GM21447 (cell line): ENCODE results near the gene TRIM17.

Source experiments
- ATAC-seq: cut with Tn5 transposase; IDR thresholded peaks from one replicate; pipeline ENCODE4 v1.9.1; 2021; ENCODE audit not compliant: unreplicated experiment

TRIM17 gene

DNA sequence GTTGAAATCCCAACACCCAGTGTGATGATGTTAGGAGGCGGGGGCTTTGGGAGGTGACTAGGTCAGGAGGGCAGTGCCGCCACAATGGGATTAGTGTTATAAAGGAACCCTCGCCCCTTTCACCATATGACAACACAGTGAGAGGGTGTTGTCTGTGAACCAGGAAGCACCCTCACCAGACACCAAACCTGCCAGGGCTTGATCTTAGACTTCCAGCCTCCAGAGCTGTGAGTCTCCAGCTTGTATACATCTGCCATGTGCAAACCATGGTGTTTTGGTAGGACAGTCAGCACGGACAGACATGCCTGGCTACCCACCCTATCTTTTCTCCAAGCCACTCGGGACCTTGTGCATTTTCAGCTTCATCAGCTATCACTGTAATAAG is 14.0 kb downstream of the TRIM17 start:
- no peak for ATAC-seq

DNA sequence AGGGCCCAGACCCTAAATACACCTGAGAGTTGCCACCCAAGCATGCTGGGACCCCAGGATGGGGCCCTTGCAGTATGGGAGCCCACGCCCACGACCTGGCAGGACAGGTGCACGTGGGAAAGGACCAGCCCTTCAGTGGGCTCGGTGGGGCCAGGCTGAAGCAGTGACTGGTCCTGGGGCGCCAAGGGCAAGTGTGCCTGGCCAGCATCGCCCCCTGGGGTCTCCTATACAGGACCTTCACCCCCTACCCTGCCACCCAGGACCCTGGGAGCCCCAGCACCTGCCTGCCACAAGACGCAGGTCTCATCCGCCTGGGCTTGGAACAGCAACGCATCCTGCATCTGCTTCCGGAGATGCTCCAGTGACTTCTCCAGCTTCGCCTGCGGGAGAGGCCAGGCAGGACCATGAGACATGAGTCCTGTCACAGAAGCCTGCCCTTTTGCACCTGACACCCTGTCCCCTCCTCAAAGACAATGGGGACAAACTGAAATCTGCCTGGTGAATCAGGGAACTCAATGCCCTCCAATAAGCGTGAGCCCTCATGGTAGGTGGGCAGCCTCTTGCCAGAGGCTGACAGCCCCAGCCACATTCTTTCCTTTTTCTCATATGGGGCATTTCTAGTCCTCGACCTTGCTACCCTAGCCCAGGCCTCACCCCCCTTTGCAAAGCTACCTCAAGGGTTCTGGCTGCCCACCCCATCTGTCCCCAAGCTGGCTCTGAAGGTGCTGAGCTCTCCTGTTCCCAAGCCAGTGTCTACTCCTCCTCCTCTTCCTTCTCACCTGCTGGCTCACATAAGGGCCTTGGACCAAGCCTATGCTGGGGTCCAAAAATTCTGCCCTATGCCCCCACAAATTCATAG is 14.7 kb downstream of the TRIM17 start:
- ATAC-seq: no peak

DNA sequence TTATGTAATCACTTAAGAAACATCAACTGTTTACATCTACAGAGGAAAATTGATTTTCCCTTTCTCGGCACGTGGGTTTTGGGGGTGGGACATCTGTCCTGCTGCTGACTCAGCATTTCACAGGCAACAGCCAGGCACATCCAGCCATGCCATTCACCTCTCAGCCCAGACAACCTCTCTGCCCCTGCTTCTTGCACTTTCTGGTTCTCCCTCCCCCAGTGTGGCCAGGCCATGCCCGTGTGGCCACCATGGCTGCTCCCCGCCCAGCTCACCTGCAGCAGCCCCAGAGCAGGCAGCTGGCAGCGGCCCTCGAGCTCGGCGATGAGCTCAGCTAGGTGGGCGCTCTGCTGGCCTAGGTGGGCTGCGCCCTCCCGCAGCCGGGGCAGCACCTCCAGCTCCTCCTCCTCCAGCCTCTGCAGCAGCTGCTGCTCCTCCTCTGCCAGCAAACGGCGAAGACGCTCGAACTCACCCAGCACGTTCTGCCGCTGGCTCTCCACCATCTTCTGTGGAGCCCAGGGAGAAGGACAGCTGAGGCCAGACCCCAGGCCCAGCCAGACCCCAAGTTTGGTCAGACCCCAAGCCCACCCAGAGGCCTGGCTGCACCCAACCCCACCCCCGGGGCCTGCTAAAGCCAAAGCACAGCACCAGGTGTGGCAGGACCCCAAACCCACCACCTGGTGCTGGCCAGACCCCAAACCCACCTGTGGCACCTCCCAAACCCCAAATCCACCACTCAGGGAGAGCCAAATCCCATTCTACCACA is 15.8 kb downstream of the TRIM17 start:
- no peak for ATAC-seq

DNA sequence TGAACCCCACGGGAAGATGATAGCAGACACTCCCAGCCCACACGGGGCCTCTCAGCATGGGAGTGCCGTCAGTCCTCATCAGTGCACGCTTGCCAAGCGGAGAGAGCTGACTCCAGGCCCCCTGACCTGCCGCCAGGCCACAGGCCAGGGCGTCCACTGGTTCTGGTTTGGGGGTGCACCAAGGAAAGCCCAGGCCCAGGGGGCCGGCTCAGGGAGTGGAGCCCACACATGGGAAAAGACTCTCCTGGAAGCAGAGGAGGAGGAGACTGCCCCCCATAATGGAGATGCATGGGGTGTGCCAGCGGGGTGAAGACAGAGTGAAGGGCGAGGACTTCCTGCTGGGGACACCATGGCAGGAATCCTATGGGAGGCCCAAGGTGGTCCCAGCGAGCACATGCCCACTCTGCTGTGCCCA is 16.4 kb downstream of the TRIM17 start:
- no peak for ATAC-seq

GRCh38 chr1:228399531-228400236 is 17.0 kb downstream of the TRIM17 start:
- ATAC-seq: no peak

- no peak for ATAC-seq
These were observed 17.8 kb downstream of the TRIM17 start for GRCh38 chr1:228398741-228399461.

- no peak for ATAC-seq
These were observed 18.7 kb downstream of the TRIM17 start for GRCh38 chr1:228397966-228398365.

- ATAC-seq: no peak
These were observed 19.6 kb downstream of the TRIM17 start for GRCh38 chr1:228396770-228397662.

DNA sequence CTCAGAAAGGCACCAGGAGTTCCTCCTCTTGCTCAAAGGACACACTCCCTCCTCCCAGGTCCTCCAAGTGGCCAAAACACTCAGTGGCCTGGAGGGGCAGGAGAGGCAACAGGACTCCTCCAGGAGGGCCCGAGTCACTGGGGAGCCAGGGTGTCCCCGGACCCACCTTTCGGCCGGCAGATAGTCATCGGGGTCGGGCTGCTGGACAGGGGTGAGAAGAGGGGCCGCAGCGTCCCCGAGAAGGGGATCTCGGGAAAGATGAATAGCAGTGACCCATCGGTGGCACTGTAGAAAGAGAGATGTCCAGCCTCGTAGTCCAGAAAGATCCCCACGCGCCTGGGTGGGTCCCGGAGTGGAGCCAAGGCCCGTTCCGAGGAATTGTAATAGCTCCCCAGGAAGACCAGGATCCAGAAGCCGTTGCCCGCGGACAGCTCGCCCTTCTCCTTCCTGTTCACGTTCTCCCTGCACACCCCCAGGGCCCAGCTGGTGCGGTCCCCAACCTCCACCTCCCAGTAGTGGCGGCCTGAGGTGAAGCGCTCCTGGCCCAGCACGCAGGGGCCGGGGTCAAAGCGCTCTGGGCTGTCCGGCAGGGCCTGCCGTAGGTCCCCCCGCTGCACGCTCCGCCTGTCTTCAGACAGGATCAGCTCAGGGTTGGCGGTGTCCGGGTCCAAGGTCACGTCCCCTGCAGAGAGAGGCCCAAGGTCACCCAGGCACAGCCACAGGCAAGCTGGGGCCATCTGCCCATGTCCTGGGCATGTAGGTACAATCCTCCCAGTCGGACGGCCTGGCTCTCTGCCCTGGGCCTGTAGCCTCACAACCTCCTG is 21.9 kb downstream of the TRIM17 start:
- ATAC-seq: no peak

- ATAC-seq: no peak
These were observed 22.7 kb downstream of the TRIM17 start for GRCh38 chr1:228393811-228394570.

- no peak for ATAC-seq
These were observed 23.4 kb downstream of the TRIM17 start for GRCh38 chr1:228393268-228393701.

GRCh38 chr1:228392111-228392936 is 24.3 kb downstream of the TRIM17 start:
- no peak for ATAC-seq

DNA sequence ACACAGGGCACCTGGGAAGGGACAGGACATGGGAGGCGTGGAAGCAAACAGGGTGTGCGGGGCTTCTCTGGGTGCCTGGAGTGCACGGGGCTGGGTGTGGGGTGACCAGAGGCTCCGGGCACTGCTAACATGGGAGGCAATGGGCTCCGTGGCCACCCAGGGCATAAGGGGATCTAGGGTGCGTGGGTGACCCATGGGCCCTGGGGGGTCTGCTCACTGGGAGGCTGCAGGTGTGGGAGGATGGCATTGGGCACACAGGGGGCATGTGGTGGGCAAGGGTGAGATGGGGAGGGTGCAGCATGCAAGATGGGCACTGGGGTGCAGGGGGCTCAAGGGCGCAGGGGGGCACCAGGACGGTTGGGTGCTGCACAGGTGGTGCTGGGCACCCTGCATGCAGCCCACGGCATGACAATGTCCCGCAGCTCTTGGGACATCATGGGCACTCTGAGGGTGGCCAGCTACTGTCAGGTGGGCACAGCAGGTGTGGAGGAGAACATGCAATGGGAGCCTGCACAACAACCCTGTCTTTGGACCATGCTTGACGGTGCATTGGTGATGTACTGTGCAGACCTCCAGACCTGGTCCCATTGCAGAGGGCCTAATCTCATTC is 25.1 kb downstream of the TRIM17 start:
- ATAC-seq: no peak

DNA sequence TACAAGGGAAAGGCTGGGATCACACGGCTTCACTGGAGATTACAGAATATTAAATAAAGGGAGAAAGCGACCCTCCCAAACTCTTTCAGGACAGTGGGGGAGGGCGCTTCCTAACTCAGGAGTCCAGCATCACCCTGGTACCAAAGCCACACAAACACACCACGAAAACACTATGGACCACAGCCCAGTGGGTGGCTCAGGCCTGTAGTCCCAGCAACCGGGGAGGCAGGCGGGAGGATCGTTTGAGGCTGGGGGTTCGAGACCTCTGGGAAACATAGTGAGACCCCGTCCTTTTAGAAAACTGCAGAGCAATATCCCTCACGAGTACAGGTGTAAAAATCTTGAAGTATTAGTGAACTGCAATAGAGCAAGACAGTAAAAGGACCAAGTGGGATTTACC is 26.0 kb downstream of the TRIM17 start:
- no peak for ATAC-seq

GRCh38 chr1:228387321-228387720 is 29.3 kb downstream of the TRIM17 start:
- no peak for ATAC-seq

- ATAC-seq: no peak
These were observed 31.4 kb downstream of the TRIM17 start for GRCh38 chr1:228385232-228385631.

DNA sequence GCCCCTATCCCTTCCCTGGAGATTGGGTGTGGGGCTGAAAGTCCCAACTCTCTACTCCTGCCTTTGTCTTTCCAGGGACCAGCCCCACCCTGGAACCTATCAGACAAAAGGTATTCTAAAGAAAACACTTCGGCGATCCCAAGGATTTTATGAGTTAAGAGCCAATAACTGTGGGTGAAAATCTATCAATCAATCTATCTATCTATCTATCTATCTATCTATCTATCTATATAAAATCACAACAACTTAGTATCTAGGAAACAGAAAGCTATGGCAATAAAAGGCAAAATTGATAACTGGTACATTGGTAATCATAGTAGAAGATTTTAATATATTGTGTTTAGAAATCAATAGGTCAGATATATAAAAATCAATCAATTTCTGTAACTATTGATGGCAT is 32.9 kb downstream of the TRIM17 start:
- ATAC-seq: no peak
